Measurements from ENCODE around the gene APOL1.

- TF ChIP-seq CTCF (conservative IDR thresholded peaks at IDR 0.05; ENCODE audit: low read length): no peak
- no peak for TF ChIP-seq EZH2phosphoT487 (IDR thresholded peaks at IDR 0.05; ENCODE audit: borderline replicate concordance)
Observed at GRCh38 chr22:36232715-36233401, 20.1 kb upstream of the APOL1 start.
